Colonic mucosa (tissue), 4 donors: Measurements from ENCODE around the gene CASR. TPM values are rescaled to one million over a fixed set of nuclear protein-coding genes. Genes with fewer than 3 reads are reported as not detected.
"Not testable (repeated sequence)": the region's sequence is repeated elsewhere in the genome, so short reads cannot be mapped to it uniquely, and the experiment has no call there.

Source experiments
- DNase-seq: peaks from one replicate; pipeline ENCODE4 v3.0.0-alpha.2; 2020
- H3K27ac ChIP-seq: fragments of 200-600 bp; one replicate; pipeline ENCODE4 v1.8.0; 2021
- H3K27me3 ChIP-seq: fragments of 200-600 bp; one replicate; pipeline ENCODE4 v1.8.0; 2021
- H3K36me3 ChIP-seq: fragments of 200-600 bp; one replicate; pipeline ENCODE4 v1.8.0; 2021
- H3K4me1 ChIP-seq: fragments of 200-600 bp; one replicate; pipeline ENCODE4 v1.8.0; 2021; ENCODE audit warnings: mild to moderate bottlenecking
- H3K4me3 ChIP-seq: fragments of 200-600 bp; one replicate; pipeline ENCODE4 v1.8.0; 2021
- H3K9ac ChIP-seq, 2 donors: one replicate each; pipeline ENCODE4 v1.7.0; 2013; ENCODE audit warnings: control low read depth in 2 of 2, low read depth in 2 of 2, low read length in 2 of 2
- H3K9me3 ChIP-seq: fragments of 200-600 bp; one replicate; pipeline ENCODE4 v1.8.0; 2021
- intact Hi-C: fragments of 100-400 bp; cut with DNase I; formaldehyde crosslinking; loops from one replicate; pipeline ENCODE4 v1.14.1; 2022
- total RNA-seq, 2 donors: library from RNA; stranded (reverse); fragmentation: NEBNext Ultra II Directional in 1 of 2; extraction: Animal tissue kit (Norgen Biotek cat#: 25700) in 1 of 2; gene quantifications; one replicate each; pipeline ENCODE4 v1.2.1, GENCODE V29; 2021
- TF ChIP-seq, protein P1 (sequence below): fragments of 200-600 bp; IDR thresholded peaks from one replicate; pipeline ENCODE4 v1.8.0; 2022; ENCODE audit warnings: antibody characterized with exemption, mild to moderate bottlenecking
- donor health status: healthy.
- donor health status: DM: no; HTN: no; CAD: no.
- donor health status: DM: no; HTN: no; CAD: no.

The CASR gene, protein sequence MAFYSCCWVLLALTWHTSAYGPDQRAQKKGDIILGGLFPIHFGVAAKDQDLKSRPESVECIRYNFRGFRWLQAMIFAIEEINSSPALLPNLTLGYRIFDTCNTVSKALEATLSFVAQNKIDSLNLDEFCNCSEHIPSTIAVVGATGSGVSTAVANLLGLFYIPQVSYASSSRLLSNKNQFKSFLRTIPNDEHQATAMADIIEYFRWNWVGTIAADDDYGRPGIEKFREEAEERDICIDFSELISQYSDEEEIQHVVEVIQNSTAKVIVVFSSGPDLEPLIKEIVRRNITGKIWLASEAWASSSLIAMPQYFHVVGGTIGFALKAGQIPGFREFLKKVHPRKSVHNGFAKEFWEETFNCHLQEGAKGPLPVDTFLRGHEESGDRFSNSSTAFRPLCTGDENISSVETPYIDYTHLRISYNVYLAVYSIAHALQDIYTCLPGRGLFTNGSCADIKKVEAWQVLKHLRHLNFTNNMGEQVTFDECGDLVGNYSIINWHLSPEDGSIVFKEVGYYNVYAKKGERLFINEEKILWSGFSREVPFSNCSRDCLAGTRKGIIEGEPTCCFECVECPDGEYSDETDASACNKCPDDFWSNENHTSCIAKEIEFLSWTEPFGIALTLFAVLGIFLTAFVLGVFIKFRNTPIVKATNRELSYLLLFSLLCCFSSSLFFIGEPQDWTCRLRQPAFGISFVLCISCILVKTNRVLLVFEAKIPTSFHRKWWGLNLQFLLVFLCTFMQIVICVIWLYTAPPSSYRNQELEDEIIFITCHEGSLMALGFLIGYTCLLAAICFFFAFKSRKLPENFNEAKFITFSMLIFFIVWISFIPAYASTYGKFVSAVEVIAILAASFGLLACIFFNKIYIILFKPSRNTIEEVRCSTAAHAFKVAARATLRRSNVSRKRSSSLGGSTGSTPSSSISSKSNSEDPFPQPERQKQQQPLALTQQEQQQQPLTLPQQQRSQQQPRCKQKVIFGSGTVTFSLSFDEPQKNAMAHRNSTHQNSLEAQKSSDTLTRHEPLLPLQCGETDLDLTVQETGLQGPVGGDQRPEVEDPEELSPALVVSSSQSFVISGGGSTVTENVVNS
- total RNA-seq, result under 1 TPM; 0.16 to 0.22 TPM

DNA sequence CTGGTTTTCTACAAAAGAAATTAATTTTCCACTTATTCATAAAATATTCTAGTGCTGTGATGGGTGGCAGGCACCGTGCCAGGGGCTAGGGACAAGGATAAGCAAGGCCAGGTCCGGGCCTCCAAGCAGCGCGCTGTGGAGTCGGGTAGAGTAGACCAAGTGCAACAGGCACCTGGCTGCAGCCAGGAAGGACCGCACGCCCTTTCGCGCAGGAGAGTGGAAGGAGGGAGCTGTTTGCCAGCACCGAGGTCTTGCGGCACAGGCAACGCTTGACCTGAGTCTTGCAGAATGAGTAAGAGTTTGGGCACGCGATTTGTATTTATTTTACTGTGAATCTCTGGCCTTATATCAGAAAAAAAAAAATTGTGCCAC, at the start of gene CASR:
TSS of gene CASR (plus strand) at position 148 of the 372 bp plus-strand sequence. CDS start 70,522 bp downstream, outside the sequence.
- intact Hi-C loops, result no loop called here
- TF ChIP-seq, protein P1, sequence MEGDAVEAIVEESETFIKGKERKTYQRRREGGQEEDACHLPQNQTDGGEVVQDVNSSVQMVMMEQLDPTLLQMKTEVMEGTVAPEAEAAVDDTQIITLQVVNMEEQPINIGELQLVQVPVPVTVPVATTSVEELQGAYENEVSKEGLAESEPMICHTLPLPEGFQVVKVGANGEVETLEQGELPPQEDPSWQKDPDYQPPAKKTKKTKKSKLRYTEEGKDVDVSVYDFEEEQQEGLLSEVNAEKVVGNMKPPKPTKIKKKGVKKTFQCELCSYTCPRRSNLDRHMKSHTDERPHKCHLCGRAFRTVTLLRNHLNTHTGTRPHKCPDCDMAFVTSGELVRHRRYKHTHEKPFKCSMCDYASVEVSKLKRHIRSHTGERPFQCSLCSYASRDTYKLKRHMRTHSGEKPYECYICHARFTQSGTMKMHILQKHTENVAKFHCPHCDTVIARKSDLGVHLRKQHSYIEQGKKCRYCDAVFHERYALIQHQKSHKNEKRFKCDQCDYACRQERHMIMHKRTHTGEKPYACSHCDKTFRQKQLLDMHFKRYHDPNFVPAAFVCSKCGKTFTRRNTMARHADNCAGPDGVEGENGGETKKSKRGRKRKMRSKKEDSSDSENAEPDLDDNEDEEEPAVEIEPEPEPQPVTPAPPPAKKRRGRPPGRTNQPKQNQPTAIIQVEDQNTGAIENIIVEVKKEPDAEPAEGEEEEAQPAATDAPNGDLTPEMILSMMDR, result no peak
- no peaks in the 10 kb centered on the region for H3K36me3 ChIP-seq
- DNase-seq, result no peak
- H3K4me1 ChIP-seq, result no peaks in the 10 kb centered on the region
- H3K27me3 ChIP-seq, result peaks cover 9% of the 10 kb centered on the region
- no peak within 1 kb of the TSS for H3K27ac ChIP-seq
- H3K9me3 ChIP-seq, result no peaks in the 10 kb centered on the region
- peak within 1 kb of the TSS; percentile 24 for H3K4me3 ChIP-seq
- H3K9ac ChIP-seq, result no peak within 1 kb of the TSS

DNA sequence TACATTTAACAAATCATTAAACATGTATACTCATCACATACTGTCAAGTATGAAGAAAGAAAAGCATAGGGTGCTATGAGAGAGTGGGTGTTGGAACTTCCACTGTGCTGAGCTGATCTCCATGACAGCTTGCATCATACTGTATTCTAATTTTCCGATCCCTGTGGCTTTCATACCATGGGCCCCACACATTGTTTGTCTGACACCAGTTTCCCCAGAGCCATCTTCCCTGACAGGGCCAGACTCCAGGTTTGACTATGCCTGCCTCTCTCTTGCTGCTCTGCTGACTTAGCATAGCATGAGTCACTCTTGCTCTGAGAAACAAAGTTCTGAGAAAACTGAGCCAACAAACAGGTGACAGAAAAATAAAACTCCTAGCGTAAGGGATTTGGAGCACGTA, 37.0 kb upstream of the CASR start:
- H3K27ac ChIP-seq, result no peak overlapping the region
- no peak overlapping the region for H3K9ac ChIP-seq
- no peak for DNase-seq
- no peaks in the 10 kb centered on the region for H3K36me3 ChIP-seq
- no peaks in the 10 kb centered on the region for H3K27me3 ChIP-seq
- H3K4me3 ChIP-seq, result no peak overlapping the region
- no peaks in the 10 kb centered on the region for H3K9me3 ChIP-seq
- intact Hi-C loops, result no loop called here
- H3K4me1 ChIP-seq, result no peaks in the 10 kb centered on the region
- TF ChIP-seq, protein P1, result no peak

DNA sequence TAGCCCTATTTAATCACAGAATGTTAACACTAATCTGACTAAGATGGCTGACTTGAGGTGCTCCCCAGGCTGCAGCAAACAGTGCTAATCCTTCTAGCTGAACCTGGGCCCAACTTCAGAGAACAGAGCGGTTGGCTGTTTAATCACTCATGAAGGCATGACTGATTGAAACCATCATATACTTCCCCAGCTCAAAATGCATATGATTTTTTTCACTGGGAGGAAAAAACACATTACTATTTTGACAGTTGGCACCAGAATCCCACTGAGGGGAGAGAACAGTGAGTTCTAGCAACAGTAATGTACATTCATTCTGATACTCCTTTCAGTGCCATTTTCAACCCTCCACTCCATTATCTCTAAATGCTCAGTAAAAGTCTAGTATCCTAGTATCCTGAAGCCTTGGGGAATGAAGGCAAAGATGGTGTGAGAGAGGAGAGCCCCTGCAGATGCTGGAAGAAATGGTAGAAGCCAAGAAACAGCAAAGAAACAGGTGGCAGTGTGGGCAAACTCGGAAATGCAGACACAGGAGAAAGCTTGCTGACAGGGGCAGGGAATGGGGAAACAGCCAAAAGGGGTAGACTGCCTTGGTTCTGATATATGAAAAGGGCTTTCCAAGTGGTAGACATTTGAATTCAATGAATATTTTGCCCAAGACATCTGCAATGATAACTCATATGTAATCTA, 34.4 kb upstream of the CASR start:
- intact Hi-C loops, result no loop called here
- Histone ChIP-seq H3K9me3 (no peaks in the 10 kb centered on the region), H3K27ac (no peak overlapping the region), H3K27me3 (no peaks in the 10 kb centered on the region), H3K4me3 (no peak overlapping the region), H3K9ac (no peak overlapping the region), H3K4me1 (no peaks in the 10 kb centered on the region), H3K36me3 (no peaks in the 10 kb centered on the region)
- no peak for DNase-seq
- TF ChIP-seq, protein P1, result no peak

DNA sequence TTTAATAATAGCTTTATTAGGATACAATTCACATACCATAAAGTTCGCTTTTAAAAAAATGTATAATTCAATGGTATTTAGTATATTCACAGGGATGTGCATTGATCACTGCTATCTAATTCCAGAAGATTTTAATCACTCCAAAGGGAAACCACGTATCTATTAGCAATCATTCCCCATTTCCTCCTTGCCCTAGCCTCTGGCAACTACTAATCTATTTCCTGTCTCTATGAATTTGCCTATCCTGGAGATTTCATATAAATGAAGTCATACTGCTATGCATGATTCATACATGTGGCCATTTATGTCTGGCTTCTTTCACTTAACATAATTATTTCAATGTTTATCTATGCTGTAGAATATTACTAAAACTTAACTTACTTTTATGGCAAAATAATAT, 32.0 kb upstream of the CASR start:
- no peaks in the 10 kb centered on the region for H3K36me3 ChIP-seq
- no peak for DNase-seq
- no peak overlapping the region for H3K9ac ChIP-seq
- TF ChIP-seq, protein P1, result no peak
- intact Hi-C loops, result no loop called here
- H3K9me3 ChIP-seq, result no peaks in the 10 kb centered on the region
- no peak overlapping the region for H3K27ac ChIP-seq
- no peak overlapping the region for H3K4me3 ChIP-seq
- H3K4me1 ChIP-seq, result no peaks in the 10 kb centered on the region
- no peaks in the 10 kb centered on the region for H3K27me3 ChIP-seq

DNA sequence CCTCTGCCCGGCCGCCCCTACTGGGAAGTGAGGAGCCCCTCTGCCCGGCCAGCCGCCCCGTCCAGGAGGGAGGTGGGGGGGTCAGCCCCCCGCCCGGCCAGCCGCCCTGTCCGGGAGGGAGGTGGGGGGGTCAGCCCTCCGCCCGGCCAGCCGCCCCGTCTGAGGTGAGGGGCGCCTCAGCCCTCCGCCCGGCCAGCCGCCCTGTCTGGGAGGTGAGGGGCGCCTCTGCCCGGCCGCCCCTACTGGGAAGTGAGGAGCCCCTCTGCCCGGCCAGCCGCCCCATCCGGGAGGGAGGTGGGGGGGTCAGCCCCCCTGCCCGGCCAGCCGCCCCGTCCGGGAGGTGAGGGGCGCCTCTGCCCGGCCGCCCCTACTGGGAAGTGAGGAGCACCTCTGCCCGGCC, 18.5 kb upstream of the CASR start:
- H3K27me3 ChIP-seq, intact Hi-C loops, H3K9ac ChIP-seq, H3K27ac ChIP-seq, DNase-seq, H3K4me3 ChIP-seq, H3K36me3 ChIP-seq, H3K9me3 ChIP-seq, H3K4me1 ChIP-seq: not testable (repeated sequence)
